ENCODE results near the gene PHF14. TPM values are rescaled to one million over a fixed set of nuclear protein-coding genes. Genes with fewer than 3 reads are reported as not detected.

The PHF14 gene
- total RNA-seq, 1 experiment from 2014 or later = 50.8 TPM

GRCh38 chr7:11077816-11078215 is 104.1 kb downstream of the PHF14 start:
- H3K27me3 Mint-ChIP-seq (ENCODE audit: low read depth) = no peaks in the 10 kb centered on the region

More at GRCh38 chr7:11077816-11078215, 104.1 kb downstream of the PHF14 start:
- Histone ChIP-seq H3K23me2 (ENCODE audit: insufficient read length, low read depth, low read length, poor library complexity, severe bottlenecking) (no peaks in the 10 kb centered on the region), H2BK120ac (ENCODE audit: low read depth, low read length, poor library complexity, severe bottlenecking) (no peak overlapping the region), H2BK15ac (ENCODE audit: low read depth, low read length) (no peak overlapping the region), H4K91ac (ENCODE audit: insufficient read length, low read depth, low read length) (no peak overlapping the region), H2AK5ac (ENCODE audit: insufficient read length, low read length) (no peak overlapping the region), H3K4me2 (ENCODE audit: insufficient read depth, insufficient read length, low read length) (no peak overlapping the region), H4K5ac (ENCODE audit: insufficient read length, low read depth, low read length) (no peak overlapping the region), H3K27ac (ENCODE audit: insufficient read length, low read depth, low read length) (no peak overlapping the region), H3K14ac (ENCODE audit: insufficient read depth, low read length) (no peak overlapping the region), H3K79me2 (ENCODE audit: insufficient read depth, low read length) (no peaks in the 10 kb centered on the region), H3K79me1 (ENCODE audit: insufficient read depth, low read depth, low read length, poor library complexity, severe bottlenecking) (no peaks in the 10 kb centered on the region), H2AFZ (ENCODE audit: low read length) (no peak overlapping the region), H3T11ph (ENCODE audit: low read length) (no peak overlapping the region), H3K18ac (ENCODE audit: insufficient read length, low read depth, low read length) (no peak overlapping the region), H3K56ac (ENCODE audit: insufficient read length, low read depth, low read length) (no peak overlapping the region), H3K9ac (ENCODE audit: extremely low read depth, insufficient read length, low read length) (no peak overlapping the region), H2BK12ac (ENCODE audit: insufficient read length, low read depth, low read length) (no peak overlapping the region), H3K23ac (ENCODE audit: insufficient read length, low read depth, low read length) (no peak overlapping the region), H3K4me1 (ENCODE audit: insufficient read depth, low read length) (no peaks in the 10 kb centered on the region), H4K20me1 (ENCODE audit: control insufficient read depth, insufficient read depth, insufficient read length) (no peaks in the 10 kb centered on the region), H2BK5ac (ENCODE audit: insufficient read length, low read length) (no peak overlapping the region), H3K9me3 (ENCODE audit: control insufficient read depth, low read depth, low read length) (no peaks in the 10 kb centered on the region), H3K27me3 (ENCODE audit: insufficient read depth, low read length) (no peaks in the 10 kb centered on the region), H2BK20ac (ENCODE audit: low read depth, low read length, poor library complexity, severe bottlenecking) (no peak overlapping the region), H4K8ac (replicated peaks; ENCODE audit: insufficient read length, low read depth, low read length) (no peak overlapping the region), H3K4ac (ENCODE audit: low read depth, low read length) (no peak overlapping the region)
- Mint-ChIP-seq H3K27ac (no peak overlapping the region), H3K4me1 (peaks cover 10 to 14% of the 10 kb centered on the region in 2 experiments), H3K36me3 (ENCODE audit: insufficient read depth in 1 of 3, low read depth in 3 of 3) (peaks cover 16 to 20% (median 18%) of the 10 kb centered on the region in 3 experiments), H3K4me3 (no peak overlapping the region), H3K9me3 (peaks cover 7 to 8% of the 10 kb centered on the region in 2 experiments; a peak in 4 of 5 replicates)
- no CpG with 5 or more reads among the region's 2 CpGs for WGBS (ENCODE audit: extremely low coverage, insufficient read length, low lambda C conversion rate)
- no peak for TF ChIP-seq CTCF (conservative IDR thresholded peaks at IDR 0.05)
- DNase-seq = no peak

Measured in H9 (cell line).